Measurements from ENCODE around the gene XPNPEP3. TPM values are rescaled to one million over a fixed set of nuclear protein-coding genes. Genes with fewer than 3 reads are reported as not detected.
A peak's percentile ranks its signal among the peaks of the same experiment; 100 is the strongest.

The XPNPEP3 gene
- total RNA-seq, 3 donors from 2014 or later, result 11.5 to 13.8 (median 12.0) TPM

- Histone ChIP-seq H3K27ac (no peak overlapping the region), H3K4me3 (no peak overlapping the region), H3K4me1 (no peaks in the 10 kb centered on the region), H3K9me3 (no peaks in the 10 kb centered on the region), H3K36me3 (no peaks in the 10 kb centered on the region), H3K27me3 (no peaks in the 10 kb centered on the region)
- intact Hi-C loops (cut with DNase I; ENCODE audit: low total_unique reads), result no loop called here
- DNase-seq (ENCODE audit: low spot score in 2 of 2), result no peak
- TF ChIP-seq CTCF (IDR thresholded peaks at IDR 0.05), result no peak
- no peak for TF ChIP-seq POLR2AphosphoS5 (IDR thresholded peaks at IDR 0.05)
- no peak for TF ChIP-seq POLR2A (IDR thresholded peaks at IDR 0.05)
These were observed 109.8 kb downstream of the XPNPEP3 start for GRCh38 chr22:40966726-40967085.

- no peak for TF ChIP-seq POLR2AphosphoS5 (IDR thresholded peaks at IDR 0.05)
- TF ChIP-seq POLR2A (IDR thresholded peaks at IDR 0.05), result no peak
- TF ChIP-seq CTCF (IDR thresholded peaks at IDR 0.05), result no peak
- Histone ChIP-seq H3K27me3 (no peaks in the 10 kb centered on the region), H3K4me1 (no peaks in the 10 kb centered on the region), H3K36me3 (no peaks in the 10 kb centered on the region), H3K9me3 (no peaks in the 10 kb centered on the region), H3K4me3 (no peak overlapping the region), H3K27ac (no peak overlapping the region)
- DNase-seq (ENCODE audit: low spot score in 2 of 2), result no peak
- intact Hi-C loops (cut with DNase I; ENCODE audit: low total_unique reads), result no loop called here
These were observed 110.3 kb downstream of the XPNPEP3 start for GRCh38 chr22:40967111-40967760.

DNA sequence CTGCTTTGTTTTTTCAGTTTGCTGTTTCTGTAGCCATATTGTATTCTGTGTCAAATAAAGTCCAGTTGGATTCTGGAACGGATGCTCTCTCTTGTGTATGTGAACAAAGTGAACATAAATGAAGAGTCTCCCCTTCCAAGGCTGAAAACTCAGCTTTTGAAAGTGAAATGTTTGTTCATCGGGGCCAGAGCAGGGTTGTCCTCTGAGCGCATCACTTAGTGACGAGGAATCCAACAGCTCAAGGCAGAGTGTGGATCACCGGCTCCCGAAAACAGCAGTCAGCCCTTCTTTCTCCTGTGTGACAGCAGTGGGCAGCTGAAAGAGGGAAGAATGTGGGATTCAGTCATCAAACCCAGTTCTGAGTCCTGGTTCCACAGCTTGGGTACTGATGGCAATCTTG, 115.6 kb downstream of the XPNPEP3 start:
- no peaks in the 10 kb centered on the region for H3K27me3 ChIP-seq
- intact Hi-C loops (cut with DNase I; ENCODE audit: low total_unique reads), result no loop called here
- DNase-seq (ENCODE audit: low spot score in 2 of 2), result peak in 1 of 2 donors; percentile 36
- TF ChIP-seq POLR2AphosphoS5 (IDR thresholded peaks at IDR 0.05) (no peak), POLR2A (IDR thresholded peaks at IDR 0.05) (no peak), CTCF (IDR thresholded peaks at IDR 0.05) (no peak)
- H3K9me3 ChIP-seq, result no peaks in the 10 kb centered on the region
- H3K27ac ChIP-seq, result no peak overlapping the region
- no peak overlapping the region for H3K4me3 ChIP-seq
- no peaks in the 10 kb centered on the region for H3K4me1 ChIP-seq
- H3K36me3 ChIP-seq, result peaks cover 3% of the 10 kb centered on the region

GRCh38 chr22:40973144-40973543, 116.2 kb downstream of the XPNPEP3 start:
- Histone ChIP-seq H3K27ac (no peak overlapping the region), H3K9me3 (no peaks in the 10 kb centered on the region), H3K36me3 (peaks cover 3% of the 10 kb centered on the region), H3K4me3 (no peak overlapping the region), H3K4me1 (no peaks in the 10 kb centered on the region), H3K27me3 (no peaks in the 10 kb centered on the region)
- intact Hi-C loops (cut with DNase I; ENCODE audit: low total_unique reads), result no loop called here
- TF ChIP-seq POLR2A (IDR thresholded peaks at IDR 0.05), result no peak
- DNase-seq (ENCODE audit: low spot score in 2 of 2), result peak in 1 of 2 donors; percentile 45

DNA sequence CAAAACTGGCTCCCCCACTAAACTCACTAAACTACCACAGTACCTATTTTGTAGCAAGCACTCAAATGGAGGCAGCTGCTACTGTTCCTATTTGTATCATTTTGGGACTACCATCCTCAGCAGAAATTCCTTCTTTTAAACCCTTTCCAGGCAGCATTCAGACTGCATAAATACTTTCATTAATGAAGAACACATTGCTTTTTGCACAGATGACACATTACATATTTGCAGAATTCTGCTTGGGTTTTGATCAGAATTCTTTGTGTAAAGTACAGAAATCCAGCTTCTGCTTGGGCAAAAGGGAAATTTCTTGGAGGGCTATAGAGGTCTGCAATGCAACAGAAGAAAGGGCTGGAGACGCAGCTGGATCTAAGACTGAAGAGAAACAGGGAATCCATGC, 118.4 kb downstream of the XPNPEP3 start:
- DNase-seq (ENCODE audit: low spot score in 2 of 2), result no peak
- Histone ChIP-seq H3K27me3 (no peaks in the 10 kb centered on the region), H3K36me3 (peaks cover 3% of the 10 kb centered on the region), H3K4me1 (no peaks in the 10 kb centered on the region), H3K27ac (no peak overlapping the region), H3K4me3 (no peak overlapping the region), H3K9me3 (no peaks in the 10 kb centered on the region)
- TF ChIP-seq CTCF (IDR thresholded peaks at IDR 0.05), result no peak
- no peak for TF ChIP-seq POLR2AphosphoS5 (IDR thresholded peaks at IDR 0.05)
- no peak for TF ChIP-seq POLR2A (IDR thresholded peaks at IDR 0.05)
- intact Hi-C loops (cut with DNase I; ENCODE audit: low total_unique reads), result no loop called here
